ENCODE data around the gene CHSY1.

DNA sequence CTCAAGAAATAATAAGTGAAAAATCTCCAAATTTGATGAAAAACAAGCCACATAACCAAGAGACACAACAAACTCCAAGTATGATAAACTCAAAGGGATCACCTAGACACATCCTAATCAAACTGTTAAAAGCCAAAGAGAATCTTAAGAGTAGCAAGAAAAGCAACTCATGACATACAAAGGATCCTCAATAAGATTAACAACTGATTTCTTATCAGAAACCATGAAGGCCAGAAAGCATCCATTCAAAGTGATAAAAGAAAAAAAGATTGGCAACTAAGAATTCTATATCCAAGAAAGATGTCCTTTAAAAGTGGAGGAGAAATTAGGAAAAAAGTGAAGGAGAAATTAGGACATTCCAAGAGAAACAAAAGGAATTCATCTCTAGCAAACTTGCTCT lies 23.5 kb downstream of the CHSY1 start:
- TF ChIP-seq, protein P1, sequence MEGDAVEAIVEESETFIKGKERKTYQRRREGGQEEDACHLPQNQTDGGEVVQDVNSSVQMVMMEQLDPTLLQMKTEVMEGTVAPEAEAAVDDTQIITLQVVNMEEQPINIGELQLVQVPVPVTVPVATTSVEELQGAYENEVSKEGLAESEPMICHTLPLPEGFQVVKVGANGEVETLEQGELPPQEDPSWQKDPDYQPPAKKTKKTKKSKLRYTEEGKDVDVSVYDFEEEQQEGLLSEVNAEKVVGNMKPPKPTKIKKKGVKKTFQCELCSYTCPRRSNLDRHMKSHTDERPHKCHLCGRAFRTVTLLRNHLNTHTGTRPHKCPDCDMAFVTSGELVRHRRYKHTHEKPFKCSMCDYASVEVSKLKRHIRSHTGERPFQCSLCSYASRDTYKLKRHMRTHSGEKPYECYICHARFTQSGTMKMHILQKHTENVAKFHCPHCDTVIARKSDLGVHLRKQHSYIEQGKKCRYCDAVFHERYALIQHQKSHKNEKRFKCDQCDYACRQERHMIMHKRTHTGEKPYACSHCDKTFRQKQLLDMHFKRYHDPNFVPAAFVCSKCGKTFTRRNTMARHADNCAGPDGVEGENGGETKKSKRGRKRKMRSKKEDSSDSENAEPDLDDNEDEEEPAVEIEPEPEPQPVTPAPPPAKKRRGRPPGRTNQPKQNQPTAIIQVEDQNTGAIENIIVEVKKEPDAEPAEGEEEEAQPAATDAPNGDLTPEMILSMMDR (IDR thresholded peaks at IDR 0.05) = no peak
- no peak for TF ChIP-seq EZH2 (IDR thresholded peaks at IDR 0.05; ENCODE audit: borderline replicate concordance, insufficient read depth, low read depth, low read length, poor library complexity, severe bottlenecking)
